ENCODE measurements around the gene CEP70. TPM values are rescaled to one million over a fixed set of nuclear protein-coding genes. Genes with fewer than 3 reads are reported as not detected.

Gene CEP70
- polyA plus RNA-seq, 3 donors, result 0.11 TPM; not detected in 2

DNA sequence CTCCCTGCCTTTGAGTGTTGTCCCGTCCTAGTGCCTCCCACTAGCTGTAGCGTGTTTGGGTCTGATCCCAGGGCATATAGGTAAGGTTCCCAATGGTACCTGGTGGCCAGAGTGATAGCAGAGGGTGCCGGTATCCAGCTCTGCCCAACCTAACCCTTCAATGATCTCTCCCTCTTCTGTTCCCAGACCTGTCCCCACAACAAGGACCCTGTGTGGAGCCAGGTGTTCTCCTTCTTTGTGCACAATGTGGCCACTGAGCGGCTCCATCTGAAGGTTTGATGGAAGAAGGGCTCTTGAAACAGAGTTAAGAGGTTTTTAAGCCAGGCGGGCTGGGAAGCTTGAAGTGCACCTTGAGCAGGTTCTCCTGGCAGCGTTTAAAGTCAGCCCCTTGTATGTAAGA is 124.2 kb downstream of the CEP70 start:
- Histone ChIP-seq H4K20me1 (ENCODE audit: insufficient read depth, low read length) (no peaks in the 10 kb centered on the region), H2AFZ (ENCODE audit: insufficient read depth, low read depth, low read length, poor library complexity, severe bottlenecking) (no peak overlapping the region), H3K27ac (ENCODE audit: low read depth in 1 of 2, low read length in 2 of 2) (no peak overlapping the region), H3K4me3 (replicated peaks in 1 of 3; ENCODE audit: low read depth in 2 of 3, low read length in 3 of 3) (no peak overlapping the region), H3K9ac (ENCODE audit: insufficient read depth, low read length, poor library complexity, severe bottlenecking) (no peak overlapping the region), H3K4me2 (replicated peaks; ENCODE audit: extremely low read depth, low read length, poor library complexity, severe bottlenecking) (no peak overlapping the region), H3K9me3 (replicated peaks in 1 of 2; ENCODE audit: control insufficient read depth in 1 of 2, insufficient read depth in 1 of 2, low read length in 2 of 2) (no peaks in the 10 kb centered on the region), H3K27me3 (ENCODE audit: control insufficient read depth in 2 of 2, insufficient read depth in 2 of 2, low read length in 2 of 2) (no peaks in the 10 kb centered on the region), H3K4me1 (ENCODE audit: control insufficient read depth in 1 of 2, insufficient read depth in 2 of 2, low read length in 2 of 2) (no peaks in the 10 kb centered on the region), H3K36me3 (replicated peaks in 1 of 2; ENCODE audit: control insufficient read depth in 1 of 2, insufficient read depth in 2 of 2, low read length in 2 of 2) (no peaks in the 10 kb centered on the region), H3K79me2 (ENCODE audit: insufficient read depth, low read length) (no peaks in the 10 kb centered on the region)
- TF ChIP-seq CTCF (IDR thresholded peaks at IDR 0.05), result no peak
- Mint-ChIP-seq H3K27me3 (ENCODE audit: low read depth in 3 of 3) (peaks cover 0 to 9% (median 3%) of the 10 kb centered on the region in 3 donors), H3K9me3 (peaks cover 0 to 2% (median 0%) of the 10 kb centered on the region in 7 donors), H3K27ac (no peak overlapping the region), H3K4me3 (no peak overlapping the region), H3K36me3 (no peaks in the 10 kb centered on the region), H3K4me1 (peaks cover 3% of the 10 kb centered on the region)
- no peak for DNase-seq
- WGBS (ENCODE audit: insufficient coverage), result 100% methylated on average over 1 of the region's 6 CpGs
- intact Hi-C loops (cut with micrococcal nuclease), result loop anchor here in 1 of 2 donors (10.0 kb wide), 1 partner anchor 455 kb away; no protein-coding TSS in a partner anchor

DNA sequence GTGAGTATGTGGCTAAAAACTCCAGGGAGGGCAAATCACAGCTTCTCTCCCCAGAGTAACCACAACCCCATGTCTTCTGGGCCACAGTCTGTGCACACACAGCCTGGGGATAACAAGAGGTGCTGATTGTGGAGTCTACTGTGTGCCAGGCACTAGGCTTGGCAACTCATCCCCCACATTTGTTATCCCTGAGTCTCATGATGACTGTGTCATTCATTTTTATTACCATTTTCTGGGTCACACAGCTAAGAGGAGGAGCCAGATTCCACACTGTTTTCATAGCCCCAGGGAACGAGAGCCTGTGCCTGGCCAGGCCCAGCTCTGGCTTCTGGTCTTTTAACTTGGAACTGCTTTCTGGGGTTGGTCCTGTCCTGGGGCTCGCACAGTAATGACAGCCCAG is 125.2 kb downstream of the CEP70 start:
- H3K36me3 ChIP-seq (replicated peaks in 1 of 2; ENCODE audit: control insufficient read depth in 1 of 2, insufficient read depth in 2 of 2, low read length in 2 of 2), result no peaks in the 10 kb centered on the region
- H3K4me1 Mint-ChIP-seq, result peaks cover 3% of the 10 kb centered on the region
- H3K79me2 ChIP-seq (ENCODE audit: insufficient read depth, low read length), result no peaks in the 10 kb centered on the region
- H3K36me3 Mint-ChIP-seq, result no peaks in the 10 kb centered on the region
- no peak overlapping the region for H2AFZ ChIP-seq (ENCODE audit: insufficient read depth, low read depth, low read length, poor library complexity, severe bottlenecking)
- peaks cover 0 to 9% (median 3%) of the 10 kb centered on the region in 3 donors for H3K27me3 Mint-ChIP-seq (ENCODE audit: low read depth in 3 of 3)
- DNase-seq, result no peak
- intact Hi-C loops (cut with micrococcal nuclease), result no loop called here
- H3K4me3 Mint-ChIP-seq, result no peak overlapping the region
- no peaks in the 10 kb centered on the region for H4K20me1 ChIP-seq (ENCODE audit: insufficient read depth, low read length)
- H3K4me1 ChIP-seq (ENCODE audit: control insufficient read depth in 1 of 2, insufficient read depth in 2 of 2, low read length in 2 of 2), result no peaks in the 10 kb centered on the region
- H3K9me3 ChIP-seq (replicated peaks in 1 of 2; ENCODE audit: control insufficient read depth in 1 of 2, insufficient read depth in 1 of 2, low read length in 2 of 2), result no peaks in the 10 kb centered on the region
- H3K27ac ChIP-seq (ENCODE audit: low read depth in 1 of 2, low read length in 2 of 2), result no peak overlapping the region
- H3K27ac Mint-ChIP-seq, result no peak overlapping the region
- H3K9ac ChIP-seq (ENCODE audit: insufficient read depth, low read length, poor library complexity, severe bottlenecking), result no peak overlapping the region
- WGBS (ENCODE audit: insufficient coverage), result no CpG with 5 or more reads among the region's 2 CpGs
- H3K9me3 Mint-ChIP-seq, result peaks cover 0 to 2% (median 0%) of the 10 kb centered on the region in 7 donors
- H3K4me2 ChIP-seq (replicated peaks; ENCODE audit: extremely low read depth, low read length, poor library complexity, severe bottlenecking), result no peak overlapping the region
- H3K4me3 ChIP-seq (replicated peaks in 1 of 3; ENCODE audit: low read depth in 2 of 3, low read length in 3 of 3), result no peak overlapping the region
- no peaks in the 10 kb centered on the region for H3K27me3 ChIP-seq (ENCODE audit: control insufficient read depth in 2 of 2, insufficient read depth in 2 of 2, low read length in 2 of 2)
- no peak for TF ChIP-seq CTCF (IDR thresholded peaks at IDR 0.05)
